Ectodermal cell (in vitro differentiated cells): ENCODE results near the gene KLK15.
"Not testable (repeated sequence)": the region's sequence is repeated elsewhere in the genome, so short reads cannot be mapped to it uniquely, and the experiment has no call there.

Source experiments
- H3K27ac ChIP-seq: 2 replicates; pipeline ENCODE4 v1.7.0; 2013; ENCODE audit warnings: mild to moderate bottlenecking, low read depth, low read length; ENCODE audit not compliant: insufficient read depth, poor library complexity, severe bottlenecking
- H3K27me3 ChIP-seq: 2 replicates; pipeline ENCODE4 v1.7.0; 2013; ENCODE audit warnings: mild to moderate bottlenecking, low read length; ENCODE audit not compliant: insufficient read depth, control insufficient read depth, poor library complexity, severe bottlenecking
- H3K36me3 ChIP-seq: one replicate; pipeline ENCODE4 v1.7.0; 2013; ENCODE audit warnings: low read length; ENCODE audit not compliant: control insufficient read depth, insufficient read depth
- H3K4me1 ChIP-seq: one replicate; pipeline ENCODE4 v1.7.0; 2013; ENCODE audit warnings: low read length; ENCODE audit not compliant: control insufficient read depth, insufficient read depth
- H3K4me3 ChIP-seq: 2 replicates; pipeline ENCODE4 v1.7.0; 2013; ENCODE audit warnings: low read depth, low read length, control low read depth; ENCODE audit not compliant: insufficient read depth
- H3K9me3 ChIP-seq: 2 replicates; pipeline ENCODE4 v1.7.0; 2013; ENCODE audit warnings: mild to moderate bottlenecking, low read length, moderate library complexity; ENCODE audit not compliant: control insufficient read depth
- WGBS, 2 experiments: methylation state at CpG; one replicate each; pipeline ENCODE4 v1.1.7; 2013; ENCODE audit warnings: missing lambda C conversion rate in 2 of 2; 5-methylcytosine and 5-hydroxymethylcytosine counted together

The KLK15 gene

GRCh38 chr19:50785329-50785728 lies 48.0 kb downstream of the KLK15 start:
- H3K4me1 ChIP-seq = no peaks in the 10 kb centered on the region
- H3K36me3 ChIP-seq = no peaks in the 10 kb centered on the region
- no peak overlapping the region for H3K27ac ChIP-seq
- H3K9me3 ChIP-seq = no peaks in the 10 kb centered on the region
- H3K27me3 ChIP-seq = peaks cover 2% of the 10 kb centered on the region
- WGBS, 2 experiments = 88 to 93% methylated on average over 12 of the region's 12 CpGs
- H3K4me3 ChIP-seq = no peak overlapping the region

GRCh38 chr19:50784710-50785109 lies 48.7 kb downstream of the KLK15 start:
- Histone ChIP-seq H3K4me1 (no peaks in the 10 kb centered on the region), H3K27me3 (peaks cover 8% of the 10 kb centered on the region), H3K4me3 (no peak overlapping the region), H3K9me3 (no peaks in the 10 kb centered on the region), H3K27ac (no peak overlapping the region), H3K36me3 (no peaks in the 10 kb centered on the region)
- WGBS, 2 experiments = 89 to 91% methylated on average over 3 of the region's 3 CpGs

GRCh38 chr19:50783848-50784152 lies 49.6 kb downstream of the KLK15 start:
- H3K27me3 ChIP-seq = peaks cover 17% of the 10 kb centered on the region
- H3K4me1 ChIP-seq, H3K9me3 ChIP-seq, H3K4me3 ChIP-seq, H3K27ac ChIP-seq, H3K36me3 ChIP-seq: not testable (repeated sequence)
- 46 to 50% methylated on average over 8 of the region's 8 CpGs for WGBS, 2 experiments

GRCh38 chr19:50780753-50781435 lies 52.5 kb downstream of the KLK15 start:
- Histone ChIP-seq H3K4me1 (no peaks in the 10 kb centered on the region), H3K27me3 (peaks cover 34% of the 10 kb centered on the region), H3K27ac (no peak overlapping the region), H3K4me3 (no peak overlapping the region), H3K36me3 (no peaks in the 10 kb centered on the region), H3K9me3 (no peaks in the 10 kb centered on the region)
- WGBS, 2 experiments = 77 to 82% methylated on average over 16 of the region's 16 CpGs

GRCh38 chr19:50779504-50780457 lies 53.6 kb downstream of the KLK15 start:
- Histone ChIP-seq H3K27ac (no peak overlapping the region), H3K4me3 (no peak overlapping the region), H3K4me1 (no peaks in the 10 kb centered on the region), H3K36me3 (no peaks in the 10 kb centered on the region), H3K27me3 (peaks cover 34% of the 10 kb centered on the region), H3K9me3 (no peaks in the 10 kb centered on the region)
- WGBS, 2 experiments = 69 to 70% methylated on average over 25 of the region's 25 CpGs

GRCh38 chr19:50778906-50779430 lies 54.4 kb downstream of the KLK15 start:
- Histone ChIP-seq H3K36me3 (no peaks in the 10 kb centered on the region), H3K27me3 (peaks cover 34% of the 10 kb centered on the region), H3K4me1 (no peaks in the 10 kb centered on the region), H3K4me3 (no peak overlapping the region), H3K27ac (no peak overlapping the region), H3K9me3 (no peaks in the 10 kb centered on the region)
- WGBS, 2 experiments = 65 to 67% methylated on average over 7 of the region's 7 CpGs

- no peak overlapping the region for H3K4me3 ChIP-seq
- H3K36me3 ChIP-seq = no peaks in the 10 kb centered on the region
- 16 to 20% methylated on average over 30 of the region's 30 CpGs for WGBS, 2 experiments
These were observed 55.5 kb downstream of the KLK15 start for GRCh38 chr19:50777830-50778303.

GRCh38 chr19:50777261-50777660 lies 56.1 kb downstream of the KLK15 start:
- H3K4me3 ChIP-seq = no peak overlapping the region
- 56 to 63% methylated on average over 4 of the region's 4 CpGs for WGBS, 2 experiments

More at GRCh38 chr19:50777830-50778303, 55.5 kb downstream of the KLK15 start:
- Histone ChIP-seq H3K27ac (no peak overlapping the region), H3K27me3 (peaks cover 34% of the 10 kb centered on the region), H3K9me3 (no peaks in the 10 kb centered on the region), H3K4me1 (no peaks in the 10 kb centered on the region)

GRCh38 chr19:50776131-50776530 lies 57.2 kb downstream of the KLK15 start:
- Histone ChIP-seq H3K36me3 (no peaks in the 10 kb centered on the region), H3K27ac (no peak overlapping the region), H3K4me3 (no peak overlapping the region), H3K4me1 (no peaks in the 10 kb centered on the region), H3K9me3 (no peaks in the 10 kb centered on the region), H3K27me3 (peaks cover 34% of the 10 kb centered on the region)
- WGBS, 2 experiments = 73 to 81% methylated on average over 5 of the region's 5 CpGs

More at GRCh38 chr19:50777261-50777660, 56.1 kb downstream of the KLK15 start:
- no peaks in the 10 kb centered on the region for H3K36me3 ChIP-seq
- H3K4me1 ChIP-seq = no peaks in the 10 kb centered on the region
- no peaks in the 10 kb centered on the region for H3K9me3 ChIP-seq
- no peak overlapping the region for H3K27ac ChIP-seq
- peaks cover 34% of the 10 kb centered on the region for H3K27me3 ChIP-seq
